Measurements from ENCODE around the gene AFG1L. TPM values are rescaled to one million over a fixed set of nuclear protein-coding genes. Genes with fewer than 3 reads are reported as not detected.
"Not testable (repeated sequence)": the region's sequence is repeated elsewhere in the genome, so short reads cannot be mapped to it uniquely, and the experiment has no call there.

The AFG1L gene
- total RNA-seq, 1 experiment from 2014 or later: 6.1 TPM

DNA sequence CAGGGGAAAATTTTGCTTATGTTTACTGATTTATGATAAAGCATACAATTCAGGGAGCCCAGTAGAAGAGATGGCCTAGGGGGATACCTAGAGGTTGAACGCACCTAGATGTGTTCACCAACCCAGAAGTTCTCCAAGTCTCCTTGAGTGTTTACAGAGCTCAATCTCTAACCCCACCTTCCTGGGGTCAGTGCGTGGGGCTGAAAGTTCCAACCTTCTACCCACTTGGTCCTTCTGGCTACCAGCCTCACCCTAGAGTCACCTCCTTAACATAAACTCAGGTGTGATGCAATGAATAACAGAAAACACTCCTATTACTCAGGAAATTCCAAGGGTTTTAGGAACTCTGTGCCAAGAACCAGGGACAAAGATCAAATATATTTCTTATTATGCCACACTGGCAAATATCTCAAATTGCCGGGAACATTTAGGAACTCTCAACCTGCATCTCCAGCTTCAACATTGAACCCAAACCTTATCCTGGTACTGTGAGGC is 26.4 kb downstream of the AFG1L start:
- no peaks in the 10 kb centered on the region for H3K36me3 ChIP-seq (ENCODE audit: insufficient read depth, low read length)
- DNase-seq: no peak

DNA sequence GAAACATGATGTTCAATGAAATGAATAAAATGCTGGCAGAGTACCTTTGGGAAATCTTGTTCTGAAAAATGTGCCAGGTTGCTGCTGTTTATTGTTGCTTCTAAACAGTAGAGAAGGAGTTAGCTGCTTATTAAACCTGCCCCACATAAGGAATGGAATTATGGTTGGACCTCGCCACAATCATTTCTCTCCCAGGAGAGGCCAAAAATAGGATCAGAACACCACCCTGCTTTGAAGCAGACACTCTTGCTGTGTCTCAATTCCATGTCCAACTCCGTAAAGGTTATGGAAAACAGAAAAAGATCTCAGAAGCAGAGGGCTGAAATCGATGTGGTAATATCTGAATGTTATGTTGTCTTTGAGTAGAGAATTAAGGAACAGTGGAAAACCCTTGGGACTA is 27.9 kb downstream of the AFG1L start:
- H3K4me3 ChIP-seq (ENCODE audit: low read length): no peak overlapping the region
- H2AFZ ChIP-seq (ENCODE audit: low read length): no peak overlapping the region
- H3K9me3 ChIP-seq (ENCODE audit: low read length): no peaks in the 10 kb centered on the region
- H3K27me3 ChIP-seq (ENCODE audit: low read length): no peaks in the 10 kb centered on the region
- H3K36me3 ChIP-seq (ENCODE audit: insufficient read depth, low read length): no peaks in the 10 kb centered on the region
- H3K4me2 ChIP-seq (ENCODE audit: low read depth, low read length, poor library complexity, severe bottlenecking): no peak overlapping the region
- H3K4me1 ChIP-seq (ENCODE audit: low read length): no peaks in the 10 kb centered on the region
- no peak overlapping the region for H3K9ac ChIP-seq (ENCODE audit: low read length)
- no peak overlapping the region for H3K27ac ChIP-seq (ENCODE audit: low read length)
- H4K20me1 ChIP-seq (ENCODE audit: insufficient read depth, low read depth, low read length): no peaks in the 10 kb centered on the region
- no peaks in the 10 kb centered on the region for H3K79me2 ChIP-seq (ENCODE audit: low read length)
- no peaks in the 10 kb centered on the region for H3K9me2 ChIP-seq (replicated peaks; ENCODE audit: insufficient read depth, low read length)
- no peak for DNase-seq

More for the DNA sequence above, 26.4 kb downstream of the AFG1L start:
- Histone ChIP-seq H3K9me2 (replicated peaks; ENCODE audit: insufficient read depth, low read length) (no peaks in the 10 kb centered on the region), H3K9me3 (ENCODE audit: low read length) (no peaks in the 10 kb centered on the region), H3K4me3 (ENCODE audit: low read length) (no peak overlapping the region), H2AFZ (ENCODE audit: low read length) (no peak overlapping the region), H3K4me1 (ENCODE audit: low read length) (no peaks in the 10 kb centered on the region), H3K9ac (ENCODE audit: low read length) (no peak overlapping the region), H4K20me1 (ENCODE audit: insufficient read depth, low read depth, low read length) (no peaks in the 10 kb centered on the region), H3K79me2 (ENCODE audit: low read length) (no peaks in the 10 kb centered on the region), H3K4me2 (ENCODE audit: low read depth, low read length, poor library complexity, severe bottlenecking) (no peak overlapping the region), H3K27me3 (ENCODE audit: low read length) (no peaks in the 10 kb centered on the region), H3K27ac (ENCODE audit: low read length) (no peak overlapping the region)

DNA sequence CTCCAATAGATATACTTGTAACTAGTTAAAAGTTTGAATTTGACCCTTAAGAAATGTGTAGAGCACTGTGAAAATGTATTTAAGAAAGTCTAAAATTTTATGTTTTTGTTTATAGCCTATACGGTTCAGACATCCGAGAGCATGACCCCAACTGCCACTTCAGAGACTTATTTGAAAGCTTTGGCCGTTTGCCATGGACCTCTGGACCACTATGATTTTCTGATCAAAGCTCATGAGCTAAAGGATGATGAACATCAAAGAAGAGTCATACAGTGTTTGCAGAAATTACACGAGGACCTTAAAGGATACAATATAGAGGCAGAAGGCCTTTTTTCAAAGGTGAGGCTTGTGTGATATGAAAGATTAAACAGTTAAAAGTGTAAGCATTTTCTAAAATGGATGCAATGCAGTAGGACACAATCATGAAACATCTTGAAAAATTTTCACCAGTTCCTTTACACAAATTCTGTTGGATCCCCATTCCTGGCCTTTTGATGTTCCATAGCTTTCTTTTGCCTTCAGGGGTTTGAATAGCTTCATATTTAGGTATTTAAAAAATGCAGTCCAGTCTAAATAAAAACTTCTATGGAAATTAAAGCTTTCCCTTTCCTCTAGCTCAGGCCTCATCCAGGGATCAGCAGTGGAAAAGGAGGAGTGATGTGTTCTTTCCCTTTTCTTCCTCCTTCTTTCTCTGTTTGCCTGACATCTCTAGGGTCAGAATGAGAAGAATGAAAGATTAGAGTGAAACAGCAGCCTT is 29.0 kb downstream of the AFG1L start:
- Histone ChIP-seq H3K4me1 (ENCODE audit: low read length) (no peaks in the 10 kb centered on the region), H3K36me3 (ENCODE audit: insufficient read depth, low read length) (no peaks in the 10 kb centered on the region), H3K27ac (ENCODE audit: low read length) (no peak overlapping the region), H3K9me3 (ENCODE audit: low read length) (no peaks in the 10 kb centered on the region), H3K4me2 (ENCODE audit: low read depth, low read length, poor library complexity, severe bottlenecking) (no peak overlapping the region), H3K9ac (ENCODE audit: low read length) (no peak overlapping the region), H3K27me3 (ENCODE audit: low read length) (no peaks in the 10 kb centered on the region), H3K4me3 (ENCODE audit: low read length) (no peak overlapping the region), H3K9me2 (replicated peaks; ENCODE audit: insufficient read depth, low read length) (no peaks in the 10 kb centered on the region), H4K20me1 (ENCODE audit: insufficient read depth, low read depth, low read length) (no peaks in the 10 kb centered on the region), H3K79me2 (ENCODE audit: low read length) (no peaks in the 10 kb centered on the region), H2AFZ (ENCODE audit: low read length) (no peak overlapping the region)
- no peak for DNase-seq

DNA sequence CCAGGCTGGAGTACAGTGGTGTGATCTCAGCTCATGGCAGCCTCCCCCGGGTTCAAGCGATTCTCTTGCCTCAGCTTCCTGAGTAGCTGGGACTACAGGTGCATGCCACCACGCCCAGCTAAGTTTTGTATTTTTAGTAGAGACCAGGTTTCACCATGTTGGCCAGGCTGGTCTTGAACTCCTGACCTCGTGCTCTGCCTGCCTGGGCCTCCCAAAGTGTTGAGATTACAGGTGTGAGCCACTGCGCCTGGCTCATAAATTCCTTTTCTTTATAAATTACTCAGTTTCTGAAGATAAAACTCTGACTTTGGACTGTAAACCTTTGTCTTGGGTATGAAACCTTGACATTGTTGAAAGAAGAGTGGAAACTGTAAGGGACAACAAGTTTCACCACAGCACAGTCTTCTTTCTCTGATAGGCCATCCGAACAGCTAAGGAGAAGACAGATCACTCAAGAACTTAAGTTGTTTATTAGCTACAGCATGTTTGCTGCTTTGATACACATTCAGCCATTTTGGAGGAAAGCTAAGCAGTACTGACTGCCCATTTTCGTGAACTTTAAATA is 35.4 kb downstream of the AFG1L start:
- H3K79me2 ChIP-seq (ENCODE audit: low read length); H3K36me3 ChIP-seq (ENCODE audit: insufficient read depth, low read length); H3K27me3 ChIP-seq (ENCODE audit: low read length); H3K4me3 ChIP-seq (ENCODE audit: low read length); H2AFZ ChIP-seq (ENCODE audit: low read length); DNase-seq; H3K4me1 ChIP-seq (ENCODE audit: low read length); H3K9me3 ChIP-seq (ENCODE audit: low read length); H3K4me2 ChIP-seq (ENCODE audit: low read depth, low read length, poor library complexity, severe bottlenecking); H3K9ac ChIP-seq (ENCODE audit: low read length); H3K27ac ChIP-seq (ENCODE audit: low read length); H3K9me2 ChIP-seq (replicated peaks; ENCODE audit: insufficient read depth, low read length); H4K20me1 ChIP-seq (ENCODE audit: insufficient read depth, low read depth, low read length): not testable (repeated sequence)

DNA sequence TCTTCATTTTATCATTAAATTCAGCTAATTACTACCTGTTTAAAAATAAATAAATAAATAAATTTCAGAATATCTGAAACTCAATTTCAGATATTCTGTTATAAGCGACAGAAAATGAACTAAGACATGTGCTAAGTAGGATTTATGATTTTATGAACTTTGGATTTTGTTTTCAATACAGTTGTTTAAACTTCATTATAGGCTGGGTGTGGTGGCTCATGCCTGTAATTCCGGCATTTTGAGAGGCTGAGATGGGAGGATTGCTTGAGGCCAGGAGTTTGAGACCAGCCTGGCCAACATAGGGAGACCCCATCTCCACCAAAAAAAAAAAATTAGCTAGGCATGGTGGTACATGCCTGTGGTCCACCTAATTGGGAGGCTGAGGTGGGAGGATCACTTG is 36.0 kb downstream of the AFG1L start:
- no peak overlapping the region for H3K27ac ChIP-seq (ENCODE audit: low read length)
- no peaks in the 10 kb centered on the region for H3K9me3 ChIP-seq (ENCODE audit: low read length)
- no peak for DNase-seq
- H3K4me1 ChIP-seq (ENCODE audit: low read length): no peaks in the 10 kb centered on the region
- H3K4me3 ChIP-seq (ENCODE audit: low read length): no peak overlapping the region
- H4K20me1 ChIP-seq (ENCODE audit: insufficient read depth, low read depth, low read length): no peaks in the 10 kb centered on the region
- H3K9me2 ChIP-seq (replicated peaks; ENCODE audit: insufficient read depth, low read length): no peaks in the 10 kb centered on the region
- H2AFZ ChIP-seq (ENCODE audit: low read length): no peak overlapping the region
- no peak overlapping the region for H3K4me2 ChIP-seq (ENCODE audit: low read depth, low read length, poor library complexity, severe bottlenecking)
- no peaks in the 10 kb centered on the region for H3K79me2 ChIP-seq (ENCODE audit: low read length)
- no peaks in the 10 kb centered on the region for H3K27me3 ChIP-seq (ENCODE audit: low read length)
- H3K36me3 ChIP-seq (ENCODE audit: insufficient read depth, low read length): no peaks in the 10 kb centered on the region
- no peak overlapping the region for H3K9ac ChIP-seq (ENCODE audit: low read length)

DNA sequence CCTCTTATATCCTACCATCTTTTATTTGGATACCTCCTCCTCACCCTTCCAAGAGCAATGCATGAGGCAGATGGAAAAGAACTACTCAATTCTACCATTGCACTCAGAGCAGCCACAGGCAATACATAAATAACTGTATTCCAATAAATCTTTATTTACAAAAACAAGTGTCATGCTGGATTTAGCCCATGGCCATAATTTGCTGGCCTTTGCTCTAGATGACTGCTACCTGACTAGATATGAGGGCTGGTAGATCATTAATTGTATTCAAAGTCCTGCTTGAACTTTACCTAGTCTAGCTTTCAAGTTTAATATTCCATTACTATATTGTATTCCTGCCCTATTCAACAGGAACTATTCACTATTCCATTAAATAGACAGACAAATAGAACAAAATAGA is 37.1 kb downstream of the AFG1L start:
- Histone ChIP-seq H3K36me3 (ENCODE audit: insufficient read depth, low read length) (no peaks in the 10 kb centered on the region), H4K20me1 (ENCODE audit: insufficient read depth, low read depth, low read length) (no peaks in the 10 kb centered on the region), H3K4me3 (ENCODE audit: low read length) (no peak overlapping the region), H3K27me3 (ENCODE audit: low read length) (no peaks in the 10 kb centered on the region), H3K4me1 (ENCODE audit: low read length) (no peaks in the 10 kb centered on the region), H3K27ac (ENCODE audit: low read length) (no peak overlapping the region), H3K9ac (ENCODE audit: low read length) (no peak overlapping the region), H3K4me2 (ENCODE audit: low read depth, low read length, poor library complexity, severe bottlenecking) (no peak overlapping the region), H3K79me2 (ENCODE audit: low read length) (no peaks in the 10 kb centered on the region), H3K9me2 (replicated peaks; ENCODE audit: insufficient read depth, low read length) (no peaks in the 10 kb centered on the region), H2AFZ (ENCODE audit: low read length) (no peak overlapping the region), H3K9me3 (ENCODE audit: low read length) (no peaks in the 10 kb centered on the region)
- DNase-seq: no peak

DNA sequence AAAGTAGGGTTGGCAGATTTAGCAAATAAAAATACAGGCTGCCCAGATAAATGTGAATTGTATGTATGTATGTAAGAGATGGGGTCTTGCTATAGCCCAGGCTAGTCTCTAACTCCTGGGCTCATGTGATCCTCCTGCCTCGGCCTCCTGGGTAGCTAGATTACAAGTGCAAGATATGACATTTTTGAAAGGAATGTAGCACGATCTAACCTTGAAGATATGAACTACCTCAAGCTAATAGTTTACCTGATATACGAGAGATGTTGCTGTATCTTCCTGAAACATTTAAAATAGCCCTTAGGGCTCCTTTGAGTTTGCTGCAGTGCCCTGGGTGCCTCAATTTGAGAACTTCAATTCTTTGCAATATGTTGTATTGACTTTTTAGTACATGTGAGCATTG is 42.1 kb downstream of the AFG1L start:
- no peaks in the 10 kb centered on the region for H3K36me3 ChIP-seq (ENCODE audit: insufficient read depth, low read length)
- no peak for DNase-seq
- no peaks in the 10 kb centered on the region for H4K20me1 ChIP-seq (ENCODE audit: insufficient read depth, low read depth, low read length)
- peaks cover 7% of the 10 kb centered on the region for H3K4me1 ChIP-seq (ENCODE audit: low read length)
- no peak overlapping the region for H2AFZ ChIP-seq (ENCODE audit: low read length)
- no peak overlapping the region for H3K4me2 ChIP-seq (ENCODE audit: low read depth, low read length, poor library complexity, severe bottlenecking)
- no peaks in the 10 kb centered on the region for H3K79me2 ChIP-seq (ENCODE audit: low read length)
- H3K27ac ChIP-seq (ENCODE audit: low read length): no peak overlapping the region
- H3K9me3 ChIP-seq (ENCODE audit: low read length): no peaks in the 10 kb centered on the region
- no peaks in the 10 kb centered on the region for H3K27me3 ChIP-seq (ENCODE audit: low read length)
- no peaks in the 10 kb centered on the region for H3K9me2 ChIP-seq (replicated peaks; ENCODE audit: insufficient read depth, low read length)
- H3K9ac ChIP-seq (ENCODE audit: low read length): no peak overlapping the region
- H3K4me3 ChIP-seq (ENCODE audit: low read length): no peak overlapping the region

DNA sequence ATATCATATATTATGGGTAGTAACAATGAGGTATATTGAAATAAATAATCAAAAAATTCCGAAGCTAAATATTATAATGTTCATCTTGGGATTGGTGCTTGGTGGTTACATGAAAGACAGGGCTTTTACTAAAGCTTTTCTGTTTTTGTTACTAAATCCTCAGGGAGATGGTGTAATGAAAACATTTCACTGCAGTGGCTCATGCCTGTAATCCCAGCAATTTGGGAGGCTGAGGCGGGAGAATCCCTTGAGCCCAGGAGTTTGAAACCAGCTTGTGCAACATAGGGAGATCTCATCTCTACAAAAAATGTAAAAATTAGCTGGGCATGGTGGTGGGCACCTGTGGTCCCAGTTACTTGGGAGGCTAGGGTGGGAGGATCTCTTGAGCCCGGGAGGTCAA is 42.9 kb downstream of the AFG1L start:
- Histone ChIP-seq H3K9ac (ENCODE audit: low read length) (no peak overlapping the region), H3K9me3 (ENCODE audit: low read length) (no peaks in the 10 kb centered on the region), H3K36me3 (ENCODE audit: insufficient read depth, low read length) (no peaks in the 10 kb centered on the region), H3K79me2 (ENCODE audit: low read length) (no peaks in the 10 kb centered on the region), H3K4me2 (ENCODE audit: low read depth, low read length, poor library complexity, severe bottlenecking) (no peak overlapping the region), H3K27ac (ENCODE audit: low read length) (no peak overlapping the region), H3K4me1 (ENCODE audit: low read length) (peaks cover 14% of the 10 kb centered on the region), H3K4me3 (ENCODE audit: low read length) (no peak overlapping the region), H4K20me1 (ENCODE audit: insufficient read depth, low read depth, low read length) (no peaks in the 10 kb centered on the region), H3K27me3 (ENCODE audit: low read length) (no peaks in the 10 kb centered on the region), H2AFZ (ENCODE audit: low read length) (no peak overlapping the region), H3K9me2 (replicated peaks; ENCODE audit: insufficient read depth, low read length) (no peaks in the 10 kb centered on the region)
- DNase-seq: no peak
